ENCODE data around the gene LGALS14. TPM values are rescaled to one million over a fixed set of nuclear protein-coding genes. Genes with fewer than 3 reads are reported as not detected.
"Not testable (repeated sequence)": the region's sequence is repeated elsewhere in the genome, so short reads cannot be mapped to it uniquely, and the experiment has no call there.

Gene LGALS14
- total RNA-seq, 1 donor from 2014 or later = not detected

- no peaks in the 10 kb centered on the region for H3K27me3 ChIP-seq
- no peaks in the 10 kb centered on the region for H3K9me3 ChIP-seq
- no peak overlapping the region for H3K4me3 ChIP-seq
- no peaks in the 10 kb centered on the region for H3K36me3 ChIP-seq
- no peak for DNase-seq (ENCODE audit: extremely low spot score in 2 of 2)
- intact Hi-C loops (cut with DNase I) = no loop called here
- H3K4me1 ChIP-seq = no peaks in the 10 kb centered on the region
- H3K27ac ChIP-seq = no peak overlapping the region
- TF ChIP-seq POLR2AphosphoS5 (IDR thresholded peaks at IDR 0.05; ENCODE audit: insufficient read depth in 1 of 2, low read depth in 1 of 2) = no peak
- TF ChIP-seq CTCF (IDR thresholded peaks at IDR 0.05) = no peak
- TF ChIP-seq POLR2A (IDR thresholded peaks at IDR 0.05) = no peak
These were observed 33.3 kb upstream of the LGALS14 start for GRCh38 chr19:39670998-39671397.

GRCh38 chr19:39671739-39672363 is 32.4 kb upstream of the LGALS14 start:
- Histone ChIP-seq H3K27me3 (no peaks in the 10 kb centered on the region), H3K4me3 (no peak overlapping the region), H3K9me3 (no peaks in the 10 kb centered on the region), H3K27ac (no peak overlapping the region), H3K4me1 (no peaks in the 10 kb centered on the region), H3K36me3 (no peaks in the 10 kb centered on the region)
- intact Hi-C loops (cut with DNase I) = no loop called here
- TF ChIP-seq POLR2A (IDR thresholded peaks at IDR 0.05) (no peak), CTCF (IDR thresholded peaks at IDR 0.05) (no peak), POLR2AphosphoS5 (IDR thresholded peaks at IDR 0.05; ENCODE audit: insufficient read depth in 1 of 2, low read depth in 1 of 2) (no peak)
- no peak for DNase-seq (ENCODE audit: extremely low spot score in 2 of 2)

GRCh38 chr19:39672473-39672872 is 31.8 kb upstream of the LGALS14 start:
- H3K4me3 ChIP-seq = no peak overlapping the region
- no peak for DNase-seq (ENCODE audit: extremely low spot score in 2 of 2)
- H3K4me1 ChIP-seq = no peaks in the 10 kb centered on the region
- TF ChIP-seq POLR2AphosphoS5 (IDR thresholded peaks at IDR 0.05; ENCODE audit: insufficient read depth in 1 of 2, low read depth in 1 of 2) = no peak
- no peak for TF ChIP-seq POLR2A (IDR thresholded peaks at IDR 0.05)
- TF ChIP-seq CTCF (IDR thresholded peaks at IDR 0.05) = no peak
- no peaks in the 10 kb centered on the region for H3K9me3 ChIP-seq
- intact Hi-C loops (cut with DNase I) = no loop called here
- no peaks in the 10 kb centered on the region for H3K27me3 ChIP-seq
- no peaks in the 10 kb centered on the region for H3K36me3 ChIP-seq
- no peak overlapping the region for H3K27ac ChIP-seq

GRCh38 chr19:39673862-39674261 is 30.4 kb upstream of the LGALS14 start:
- DNase-seq (ENCODE audit: extremely low spot score in 2 of 2); intact Hi-C loops (cut with DNase I); H3K4me3 ChIP-seq; H3K9me3 ChIP-seq; H3K27ac ChIP-seq; H3K36me3 ChIP-seq; H3K4me1 ChIP-seq; H3K27me3 ChIP-seq: not testable (repeated sequence)

- no peaks in the 10 kb centered on the region for H3K27me3 ChIP-seq
- H3K9me3 ChIP-seq = no peaks in the 10 kb centered on the region
- H3K36me3 ChIP-seq = no peaks in the 10 kb centered on the region
- H3K4me3 ChIP-seq = no peak overlapping the region
- H3K4me1 ChIP-seq = no peaks in the 10 kb centered on the region
- H3K27ac ChIP-seq = no peak overlapping the region
- intact Hi-C loops (cut with DNase I) = no loop called here
- TF ChIP-seq POLR2A (IDR thresholded peaks at IDR 0.05) = no peak
- no peak for TF ChIP-seq CTCF (IDR thresholded peaks at IDR 0.05)
- no peak for TF ChIP-seq POLR2AphosphoS5 (IDR thresholded peaks at IDR 0.05; ENCODE audit: insufficient read depth in 1 of 2, low read depth in 1 of 2)
- no peak for DNase-seq (ENCODE audit: extremely low spot score in 2 of 2)
These were observed 28.3 kb upstream of the LGALS14 start for GRCh38 chr19:39676004-39676403.
